ENCODE data around the gene ERI3.

The ERI3 gene

GRCh38 chr1:44296086-44296485, 59.0 kb downstream of the ERI3 start:
- TF ChIP-seq CTCF (IDR thresholded peaks at IDR 0.05; ENCODE audit: unreplicated experiment in 3 of 3) = no peak
- peaks cover 66% of the 10 kb centered on the region for H3K4me1 Mint-ChIP-seq
- peak overlapping the region in 2 of 3 experiments; percentile 2 to 33 for H3K4me3 Mint-ChIP-seq
- H3K27me3 Mint-ChIP-seq (ENCODE audit: low read depth) = peaks cover 5% of the 10 kb centered on the region
- peaks cover 67% of the 10 kb centered on the region for H3K36me3 Mint-ChIP-seq (ENCODE audit: low read depth)
- no peaks in the 10 kb centered on the region for H3K9me3 Mint-ChIP-seq
- H3K27ac Mint-ChIP-seq = peak overlapping the region; percentile 58 to 96 (median 78)

- TF ChIP-seq CTCF (IDR thresholded peaks at IDR 0.05; ENCODE audit: unreplicated experiment in 3 of 3) = peak in 2 of 3 experiments; percentile 29 to 38
- H3K27ac Mint-ChIP-seq = peak overlapping the region; percentile 30 to 96 (median 37)
- peaks cover 75% of the 10 kb centered on the region for H3K36me3 Mint-ChIP-seq (ENCODE audit: low read depth)
- no peaks in the 10 kb centered on the region for H3K9me3 Mint-ChIP-seq
- H3K27me3 Mint-ChIP-seq (ENCODE audit: low read depth) = peaks cover 5% of the 10 kb centered on the region
- H3K4me1 Mint-ChIP-seq = peaks cover 81% of the 10 kb centered on the region
- no peak overlapping the region for H3K4me3 Mint-ChIP-seq
Measured at GRCh38 chr1:44294588-44295007, 60.5 kb downstream of the ERI3 start.

- H3K9me3 Mint-ChIP-seq = no peaks in the 10 kb centered on the region
- peaks cover 83% of the 10 kb centered on the region for H3K36me3 Mint-ChIP-seq (ENCODE audit: low read depth)
- TF ChIP-seq CTCF (IDR thresholded peaks at IDR 0.05; ENCODE audit: unreplicated experiment in 3 of 3) = no peak
Measured at GRCh38 chr1:44293761-44294315, 61.2 kb downstream of the ERI3 start.

GRCh38 chr1:44292651-44293050, 62.4 kb downstream of the ERI3 start:
- Mint-ChIP-seq H3K4me1 (peaks cover 86% of the 10 kb centered on the region), H3K4me3 (peak overlapping the region in 1 of 3 experiments; percentile 37), H3K9me3 (no peaks in the 10 kb centered on the region), H3K27me3 (ENCODE audit: low read depth) (peaks cover 5% of the 10 kb centered on the region), H3K36me3 (ENCODE audit: low read depth) (peaks cover 83% of the 10 kb centered on the region), H3K27ac (peak overlapping the region; percentile 24 to 88 (median 65))
- TF ChIP-seq CTCF (IDR thresholded peaks at IDR 0.05; ENCODE audit: unreplicated experiment in 3 of 3) = no peak

More at GRCh38 chr1:44293761-44294315, 61.2 kb downstream of the ERI3 start:
- H3K4me3 Mint-ChIP-seq = peak overlapping the region in 1 of 3 experiments; percentile 28
- H3K27me3 Mint-ChIP-seq (ENCODE audit: low read depth) = peaks cover 5% of the 10 kb centered on the region
- peaks cover 87% of the 10 kb centered on the region for H3K4me1 Mint-ChIP-seq
- peak overlapping the region in 1 of 3 experiments; percentile 96 for H3K27ac Mint-ChIP-seq

GRCh38 chr1:44290250-44291094, 64.6 kb downstream of the ERI3 start:
- H3K27ac Mint-ChIP-seq = no peak overlapping the region
- peaks cover 64% of the 10 kb centered on the region for H3K4me1 Mint-ChIP-seq
- TF ChIP-seq CTCF (IDR thresholded peaks at IDR 0.05; ENCODE audit: unreplicated experiment in 3 of 3) = no peak

More at GRCh38 chr1:44290250-44291094, 64.6 kb downstream of the ERI3 start:
- Mint-ChIP-seq H3K36me3 (ENCODE audit: low read depth) (peaks cover 87% of the 10 kb centered on the region), H3K4me3 (no peak overlapping the region), H3K27me3 (ENCODE audit: low read depth) (peaks cover 5% of the 10 kb centered on the region), H3K9me3 (no peaks in the 10 kb centered on the region)

All from nephron (organoid).